Retinal pigment epithelial cell (primary cell): ENCODE results near the gene MS4A15.

ENCODE experiments used
- DNase-seq: peaks from one replicate; pipeline ENCODE4 v3.0.0-alpha.2; 2010; ENCODE audit warnings: low read depth
- H3K4me3 ChIP-seq: 2 replicates; pipeline ENCODE4 v1.5.1; 2011; ENCODE audit warnings: mild to moderate bottlenecking, low read length, control low read depth, moderate library complexity
- TF ChIP-seq, protein P1 (sequence below): conservative IDR thresholded peaks from 2 replicates; pipeline ENCODE4 v1.5.1; 2011; ENCODE audit warnings: low read depth, low read length, control low read depth, inconsistent platforms

The MS4A15 gene

DNA sequence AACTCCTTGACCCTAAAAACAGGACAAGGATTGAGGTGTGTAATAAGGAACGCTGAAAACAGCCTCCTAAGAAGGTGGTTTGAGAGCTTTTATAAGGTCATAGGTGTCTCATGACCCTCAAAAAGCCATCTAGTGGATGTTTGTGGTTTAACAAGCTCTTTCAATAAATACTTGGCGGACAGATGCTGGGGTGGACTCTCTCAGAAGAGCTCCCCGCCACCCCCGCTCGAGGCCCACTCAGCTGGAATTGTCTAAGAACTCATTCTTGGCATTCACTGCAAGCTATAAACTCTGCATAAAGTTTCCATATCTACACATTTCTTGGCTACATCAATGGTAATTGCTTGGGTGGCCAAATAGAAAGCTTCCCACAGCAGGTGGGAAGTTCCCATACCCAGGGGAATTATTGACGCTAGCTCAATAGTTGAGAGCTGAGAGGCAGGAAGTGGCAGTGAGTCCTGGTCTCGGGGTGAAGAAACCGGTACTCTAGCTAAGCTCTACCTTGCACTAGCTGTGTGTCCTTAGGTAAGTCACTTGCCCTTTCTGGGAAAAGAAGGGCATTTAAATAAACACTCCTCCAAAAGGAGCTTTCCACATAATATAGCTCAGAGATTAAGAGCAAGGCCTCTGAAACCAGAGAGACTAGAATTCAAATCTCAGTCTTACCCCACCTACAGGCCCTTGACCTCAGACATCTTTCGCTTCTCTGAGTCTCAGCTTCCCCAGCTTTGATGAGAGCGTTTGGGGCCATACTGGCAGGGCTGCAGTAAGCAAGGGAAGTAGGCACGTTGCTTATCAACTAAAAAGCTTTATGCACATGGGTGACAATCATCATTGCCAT lies 6.4 kb downstream of the MS4A15 start:
- TF ChIP-seq, protein P1, sequence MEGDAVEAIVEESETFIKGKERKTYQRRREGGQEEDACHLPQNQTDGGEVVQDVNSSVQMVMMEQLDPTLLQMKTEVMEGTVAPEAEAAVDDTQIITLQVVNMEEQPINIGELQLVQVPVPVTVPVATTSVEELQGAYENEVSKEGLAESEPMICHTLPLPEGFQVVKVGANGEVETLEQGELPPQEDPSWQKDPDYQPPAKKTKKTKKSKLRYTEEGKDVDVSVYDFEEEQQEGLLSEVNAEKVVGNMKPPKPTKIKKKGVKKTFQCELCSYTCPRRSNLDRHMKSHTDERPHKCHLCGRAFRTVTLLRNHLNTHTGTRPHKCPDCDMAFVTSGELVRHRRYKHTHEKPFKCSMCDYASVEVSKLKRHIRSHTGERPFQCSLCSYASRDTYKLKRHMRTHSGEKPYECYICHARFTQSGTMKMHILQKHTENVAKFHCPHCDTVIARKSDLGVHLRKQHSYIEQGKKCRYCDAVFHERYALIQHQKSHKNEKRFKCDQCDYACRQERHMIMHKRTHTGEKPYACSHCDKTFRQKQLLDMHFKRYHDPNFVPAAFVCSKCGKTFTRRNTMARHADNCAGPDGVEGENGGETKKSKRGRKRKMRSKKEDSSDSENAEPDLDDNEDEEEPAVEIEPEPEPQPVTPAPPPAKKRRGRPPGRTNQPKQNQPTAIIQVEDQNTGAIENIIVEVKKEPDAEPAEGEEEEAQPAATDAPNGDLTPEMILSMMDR, result peak; percentile 35
- DNase-seq, result no peak
- H3K4me3 ChIP-seq, result no peak overlapping the region

DNA sequence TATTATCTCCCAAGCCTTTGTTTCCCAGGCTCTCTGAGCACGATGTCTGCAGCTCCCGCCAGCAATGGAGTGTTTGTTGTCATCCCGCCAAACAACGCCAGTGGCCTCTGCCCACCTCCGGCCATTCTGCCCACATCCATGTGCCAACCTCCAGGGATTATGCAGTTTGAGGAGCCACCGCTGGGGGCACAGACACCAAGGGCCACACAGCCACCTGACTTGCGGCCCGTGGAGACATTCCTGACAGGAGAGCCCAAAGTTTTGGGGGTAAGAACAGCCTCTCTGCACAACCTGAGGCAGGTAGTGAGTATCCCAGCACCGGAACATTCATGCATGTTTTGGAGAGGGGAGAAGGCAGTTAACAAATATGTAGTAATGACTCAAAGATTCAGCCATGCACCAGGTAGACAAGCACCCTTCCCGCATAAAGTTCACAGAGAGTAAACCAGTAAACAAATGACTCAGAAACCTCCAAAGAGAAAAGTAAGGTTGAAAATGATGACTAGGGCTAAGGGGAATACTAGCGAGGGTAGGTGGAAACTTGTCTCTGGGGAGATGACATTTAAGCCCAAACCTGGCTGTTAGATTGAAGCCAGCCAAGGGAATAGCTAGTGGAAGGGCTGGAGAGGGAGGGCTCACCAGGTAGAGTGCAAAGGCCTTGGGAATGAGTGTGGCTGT lies 7.2 kb downstream of the MS4A15 start:
- no peak overlapping the region for H3K4me3 ChIP-seq
- TF ChIP-seq, protein P1, result no peak
- DNase-seq, result no peak

DNA sequence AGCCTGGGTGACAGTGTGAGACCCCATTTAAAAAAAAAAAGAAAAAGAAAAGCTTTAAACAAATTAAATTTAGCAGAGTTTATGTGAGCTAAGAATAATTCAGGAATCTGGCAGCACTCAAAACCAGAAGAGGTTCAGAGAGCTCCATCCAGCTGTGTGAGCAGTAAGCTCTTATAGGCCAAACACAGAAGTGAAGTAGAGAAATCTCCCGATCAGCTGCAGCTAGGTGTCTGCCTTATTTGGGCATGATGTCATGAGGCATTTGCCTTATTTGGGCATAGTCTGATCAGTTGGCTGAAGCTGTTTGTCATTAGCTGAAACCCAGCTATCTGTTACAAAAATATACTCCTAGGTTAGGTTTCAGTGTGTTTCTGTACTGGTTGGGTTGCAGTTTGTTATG lies 8.2 kb downstream of the MS4A15 start:
- DNase-seq, result no peak
- no peak overlapping the region for H3K4me3 ChIP-seq
- TF ChIP-seq, protein P1, result no peak

DNA sequence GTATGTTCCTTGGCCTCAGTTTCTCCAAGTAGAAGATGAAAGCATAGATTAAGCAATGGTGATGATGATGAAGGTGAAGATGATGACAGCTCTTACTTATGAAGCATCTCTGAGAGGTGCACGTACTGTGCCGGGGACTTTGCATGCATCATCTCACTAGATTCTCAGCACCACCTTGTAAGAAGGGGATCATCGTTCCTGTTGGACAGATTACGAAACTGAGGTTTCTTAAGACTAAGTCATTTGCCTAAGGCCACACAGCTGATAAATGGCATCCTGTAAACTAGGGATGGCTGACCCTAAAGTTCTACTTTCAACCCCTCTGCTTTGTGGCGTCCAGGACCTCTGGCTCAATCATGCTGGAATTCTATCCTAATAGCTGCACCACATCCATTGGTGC lies 8.7 kb downstream of the MS4A15 start:
- TF ChIP-seq, protein P1, result no peak
- no peak for DNase-seq
- H3K4me3 ChIP-seq, result no peak overlapping the region

DNA sequence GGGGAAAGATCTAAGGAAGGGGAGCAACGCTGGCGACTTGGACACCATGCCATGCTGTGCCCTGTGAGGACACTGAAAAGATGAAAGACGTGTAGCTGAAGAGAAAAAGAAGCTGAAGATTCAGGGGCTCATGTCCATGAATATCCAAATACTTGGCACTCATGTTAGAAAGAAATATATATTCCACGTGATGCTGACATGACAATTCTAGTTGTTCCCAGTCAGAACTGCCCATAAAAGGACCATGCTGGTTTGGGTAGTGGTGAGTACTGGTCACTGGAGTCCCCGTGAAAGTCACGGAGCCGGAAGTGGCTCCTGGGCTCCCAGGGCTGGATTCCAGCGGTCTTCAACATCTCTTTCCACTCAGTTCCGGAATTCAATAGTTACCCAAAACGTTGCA lies 9.9 kb downstream of the MS4A15 start:
- no peak overlapping the region for H3K4me3 ChIP-seq
- no peak for DNase-seq
- TF ChIP-seq, protein P1, result no peak

DNA sequence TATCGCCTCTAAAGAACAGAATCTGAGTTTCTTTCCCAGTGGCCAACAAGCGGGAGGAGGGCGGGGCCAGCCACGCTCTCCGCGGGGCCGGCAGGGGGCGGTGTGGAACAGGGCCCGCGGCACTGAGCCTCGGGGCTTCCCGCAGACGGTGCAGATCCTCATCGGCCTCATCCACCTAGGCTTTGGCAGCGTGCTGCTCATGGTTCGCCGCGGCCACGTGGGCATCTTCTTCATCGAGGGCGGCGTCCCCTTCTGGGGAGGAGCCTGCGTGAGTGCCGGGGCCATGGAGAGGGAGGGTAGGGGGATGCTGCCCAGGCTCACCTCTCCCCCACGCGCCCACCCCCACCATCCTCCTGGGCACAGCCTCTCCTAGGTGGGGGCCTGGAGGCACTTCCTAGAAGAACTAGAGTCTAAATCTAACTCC lies 10.7 kb downstream of the MS4A15 start:
- TF ChIP-seq, protein P1, result peak; percentile 34
- no peak for DNase-seq
- H3K4me3 ChIP-seq, result no peak overlapping the region
